GM21529 (cell line): ENCODE measurements around the gene USP27X.

ENCODE experiments used
- ATAC-seq: cut with Tn5 transposase; IDR thresholded peaks from one replicate; pipeline ENCODE4 v1.9.1; 2021; ENCODE audit not compliant: unreplicated experiment

The USP27X gene

DNA sequence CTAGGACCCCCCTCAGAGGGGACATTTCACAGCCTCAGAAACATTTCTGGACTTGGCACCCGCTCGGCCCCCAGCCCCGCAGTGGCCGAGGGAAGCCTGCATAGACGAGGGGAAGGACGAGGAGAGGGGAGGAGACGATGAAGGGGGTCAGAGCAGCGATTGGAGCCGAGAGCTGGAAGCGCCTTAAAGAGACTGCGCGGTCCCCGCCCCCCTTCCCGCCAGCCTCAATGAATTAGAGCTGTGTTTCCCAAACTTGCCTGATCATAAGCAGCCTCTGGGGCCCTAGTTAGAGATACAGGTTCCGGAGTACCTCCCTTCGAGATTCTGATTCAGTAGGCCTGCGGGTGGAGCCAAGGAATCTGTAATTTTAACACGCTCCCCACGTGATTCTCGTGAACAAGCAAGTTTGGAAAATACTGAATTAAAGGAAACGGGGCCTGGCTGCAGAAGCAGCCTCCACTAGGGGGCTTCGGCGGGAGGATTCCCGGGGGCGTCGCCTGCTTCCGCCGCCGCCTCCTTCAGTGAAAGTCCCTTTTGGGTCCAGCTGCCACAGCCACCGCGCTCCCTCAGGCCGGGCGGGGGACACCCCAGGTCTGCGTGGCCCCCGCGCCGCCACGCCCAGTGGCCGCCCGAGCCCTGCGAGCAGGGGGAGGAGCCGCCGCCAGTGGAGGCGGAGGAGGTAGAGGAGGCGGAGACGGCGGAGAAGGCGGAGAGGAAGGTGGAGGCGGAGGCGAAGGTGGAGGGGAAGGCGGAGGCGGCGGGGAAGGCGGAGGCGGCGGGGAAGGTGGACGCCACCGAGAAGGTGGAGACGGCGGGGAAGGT is at the start of gene USP27X:
Gene USP27X, plus strand, starts transcription at position 651 of the 822 bp plus-strand sequence. CDS start 824 bp downstream, outside the sequence.
- peak; percentile 90 for ATAC-seq

DNA sequence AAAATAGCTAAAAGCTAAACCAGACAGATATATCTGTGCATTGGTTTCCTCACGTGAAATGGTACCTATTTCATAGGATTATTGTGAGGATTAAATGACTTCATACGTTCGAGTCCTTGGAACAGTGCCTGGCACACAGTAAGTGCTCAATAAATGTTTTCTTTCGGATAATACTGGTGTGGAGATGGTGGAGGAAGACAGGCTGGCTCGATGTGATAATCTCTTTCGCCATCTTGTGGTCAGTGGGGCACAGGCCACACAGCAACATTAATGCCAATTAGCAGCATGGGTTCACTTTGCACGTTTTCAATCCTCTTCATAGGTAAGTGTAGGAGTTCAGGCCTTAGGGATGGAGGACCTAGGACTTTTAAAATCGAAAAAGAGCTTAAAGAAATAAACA is 40.9 kb upstream of the USP27X start:
- ATAC-seq, result peak; percentile 67

DNA sequence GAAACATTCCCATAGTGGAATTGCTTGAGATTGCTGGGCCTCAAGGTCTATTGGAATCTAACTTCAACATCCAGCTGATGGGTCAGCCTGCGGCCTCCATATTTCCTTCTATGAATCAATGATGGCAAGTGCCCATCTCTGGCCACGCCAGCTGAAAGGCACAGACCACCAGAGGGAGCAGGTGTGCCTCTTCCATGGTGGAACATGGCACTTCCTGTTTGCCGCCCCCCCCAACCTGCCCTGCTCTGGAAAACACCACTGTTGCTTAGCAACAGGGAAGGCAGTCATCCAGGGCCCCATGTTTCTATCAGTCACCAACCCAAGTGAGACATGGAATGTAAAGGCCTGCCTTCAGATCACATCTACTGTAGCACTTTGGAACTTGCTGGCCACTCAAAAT is 38.6 kb upstream of the USP27X start:
- ATAC-seq, result no peak

DNA sequence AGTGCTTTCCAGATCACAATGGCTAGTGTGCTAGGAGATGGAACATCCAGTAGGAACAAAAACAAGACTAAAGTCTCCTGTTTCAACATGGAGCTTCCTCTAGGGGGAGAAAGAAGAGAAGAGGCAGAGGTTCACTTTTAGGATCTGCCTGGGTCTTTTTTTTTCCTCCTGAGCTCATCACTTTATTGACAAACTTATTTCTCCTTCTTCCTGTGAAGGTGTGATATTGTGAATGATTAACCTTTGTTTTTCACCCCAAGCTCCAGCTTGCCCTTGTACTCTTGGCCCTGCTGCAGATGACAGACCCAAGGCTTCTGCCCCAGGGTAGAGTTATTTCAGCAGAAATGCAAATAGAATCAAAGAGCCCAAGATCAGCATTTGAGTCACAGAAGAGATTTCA is 36.7 kb upstream of the USP27X start:
- no peak for ATAC-seq

DNA sequence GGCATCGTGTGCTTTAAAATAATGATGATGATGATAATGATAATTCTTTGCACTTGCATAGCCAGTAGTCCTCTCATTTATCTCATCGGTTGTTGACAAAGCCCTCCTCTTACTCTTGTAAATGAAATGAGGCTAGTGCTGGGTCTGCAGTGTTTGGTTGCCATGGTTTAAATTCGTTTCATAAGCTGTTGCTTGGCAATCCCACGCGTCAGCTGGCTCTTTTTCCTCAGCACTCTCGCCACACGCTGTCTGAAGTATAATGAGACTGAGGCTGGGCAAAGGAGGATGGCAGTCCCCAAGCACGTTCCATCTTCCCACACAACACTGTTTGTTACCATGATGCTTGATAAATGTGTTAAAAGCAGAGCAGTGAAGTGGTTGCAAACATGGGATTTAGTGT is 34.7 kb upstream of the USP27X start:
- no peak for ATAC-seq

DNA sequence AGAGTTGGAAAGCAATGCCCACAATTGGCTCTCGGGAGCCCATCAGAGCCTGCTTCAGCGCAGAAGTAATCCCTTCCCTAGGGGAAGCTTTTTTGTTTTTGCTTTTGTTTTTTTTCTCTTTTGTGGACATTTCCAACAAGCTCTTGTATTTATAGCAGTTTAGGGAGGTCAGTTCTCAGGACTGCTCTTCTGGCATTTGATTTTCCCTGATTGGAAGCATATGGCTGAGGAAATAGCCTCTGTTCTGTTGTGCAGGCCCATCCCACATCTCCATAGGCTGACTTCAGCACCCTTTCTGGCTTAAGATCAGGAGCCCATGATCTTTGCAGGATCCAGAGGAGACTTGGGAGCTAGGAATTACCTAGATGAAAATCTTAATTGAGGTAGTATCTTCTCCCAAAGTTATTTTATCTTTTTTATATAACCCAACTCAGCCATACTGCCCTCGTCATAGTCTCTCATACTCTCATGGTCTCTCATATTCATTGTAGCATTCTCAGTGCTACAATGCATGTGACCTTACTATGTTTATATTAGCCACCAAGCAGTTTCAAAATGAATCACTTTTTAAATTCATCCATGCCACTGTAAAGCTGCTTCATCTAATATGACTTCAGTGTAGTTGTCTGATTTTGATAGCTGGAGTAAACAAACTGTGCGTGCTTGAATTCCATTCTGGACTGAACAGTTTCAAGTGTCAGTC is 33.4 kb upstream of the USP27X start:
- ATAC-seq, result no peak

DNA sequence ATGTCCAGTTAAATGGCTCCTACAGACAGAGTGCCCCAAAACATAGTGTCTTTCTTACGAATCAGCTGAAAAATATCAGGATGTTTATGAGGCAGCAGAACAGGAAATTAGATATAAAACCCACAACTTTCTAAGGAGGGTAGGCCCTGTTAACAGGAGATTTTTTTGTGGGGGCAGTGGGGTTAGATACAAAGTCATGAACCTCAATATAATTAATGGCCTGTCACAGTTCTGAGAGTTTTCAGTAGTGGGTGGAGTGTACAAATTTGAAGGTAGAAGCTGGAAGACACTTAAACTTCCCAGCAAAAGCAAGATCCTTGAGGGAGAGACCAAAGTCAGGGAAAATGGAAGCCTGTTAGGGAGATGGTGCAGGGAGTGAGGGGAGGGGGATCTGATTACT is 32.8 kb upstream of the USP27X start:
- no peak for ATAC-seq

DNA sequence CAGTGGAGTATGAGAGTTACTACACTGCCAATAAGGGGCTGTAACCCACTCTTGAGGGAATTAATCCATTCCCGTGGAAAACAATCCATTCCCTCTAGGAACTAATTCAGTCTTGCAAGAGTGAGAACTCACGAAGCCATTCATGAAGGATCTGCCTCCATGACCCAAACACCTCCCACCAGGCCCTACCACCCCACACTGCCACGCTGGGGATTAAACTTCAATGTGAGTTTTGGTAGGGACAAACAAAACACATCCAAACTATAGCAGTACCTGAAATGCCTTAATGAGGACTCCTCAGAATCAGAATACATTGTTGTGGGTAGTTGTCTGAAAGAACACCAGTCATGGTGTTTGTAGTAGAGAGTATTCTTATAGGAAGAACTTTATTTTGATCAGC is 31.0 kb upstream of the USP27X start:
- ATAC-seq, result no peak

DNA sequence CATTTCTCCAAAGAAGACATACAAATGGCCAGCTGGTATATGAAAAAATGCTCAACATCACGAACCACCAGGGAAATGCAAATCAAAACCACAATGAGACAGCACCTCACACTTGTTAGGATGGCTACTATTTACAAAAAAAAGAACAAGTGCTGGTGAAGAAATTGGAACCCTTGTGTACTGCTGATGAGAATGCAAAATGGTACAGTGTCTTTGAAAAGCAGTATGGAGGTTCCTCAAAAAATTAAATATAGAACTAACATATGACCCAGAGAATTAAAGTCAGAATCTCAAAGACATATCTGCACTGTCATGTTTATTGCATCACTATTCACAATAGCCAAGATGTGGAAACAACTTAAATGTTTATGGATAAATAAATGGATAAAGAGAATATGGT is 29.3 kb upstream of the USP27X start:
- no peak for ATAC-seq

DNA sequence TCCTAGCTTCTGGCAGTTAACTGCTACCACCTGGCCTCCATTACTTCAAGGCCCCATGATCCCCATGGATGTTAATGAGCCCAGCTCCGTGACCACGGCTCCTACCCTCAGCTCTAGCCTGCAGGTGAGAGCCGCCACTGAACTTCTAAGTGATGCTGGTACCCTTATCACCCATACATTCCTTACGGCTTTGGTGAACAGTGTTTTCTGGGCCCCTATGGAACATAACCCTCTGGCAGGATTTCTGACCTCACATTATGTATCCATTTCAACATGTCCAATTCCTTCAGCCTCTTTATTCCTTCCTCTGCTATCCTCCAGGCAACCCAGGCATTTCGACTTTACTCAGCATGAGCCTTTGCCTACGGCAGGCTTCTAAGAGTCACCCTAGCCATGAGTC is 25.6 kb upstream of the USP27X start:
- no peak for ATAC-seq

DNA sequence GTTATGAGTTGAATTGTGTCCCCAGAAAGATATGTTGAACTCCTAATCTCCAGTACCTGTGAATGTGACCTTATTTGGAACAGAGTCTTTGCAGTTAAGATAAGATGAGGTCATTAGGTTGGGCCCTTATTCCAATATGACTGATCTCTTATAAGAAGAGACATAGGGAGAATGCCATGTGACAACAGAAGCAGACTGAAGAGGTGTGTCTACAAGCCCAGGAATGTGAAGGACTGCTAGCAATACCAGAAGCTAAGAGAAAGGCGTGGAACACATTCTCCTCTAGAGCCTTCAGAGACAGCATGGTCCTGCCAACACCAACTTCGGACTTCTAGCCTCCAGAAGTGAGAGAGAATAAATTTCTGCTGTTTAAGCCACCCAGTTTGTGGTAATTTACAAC is 22.5 kb upstream of the USP27X start:
- ATAC-seq, result no peak

DNA sequence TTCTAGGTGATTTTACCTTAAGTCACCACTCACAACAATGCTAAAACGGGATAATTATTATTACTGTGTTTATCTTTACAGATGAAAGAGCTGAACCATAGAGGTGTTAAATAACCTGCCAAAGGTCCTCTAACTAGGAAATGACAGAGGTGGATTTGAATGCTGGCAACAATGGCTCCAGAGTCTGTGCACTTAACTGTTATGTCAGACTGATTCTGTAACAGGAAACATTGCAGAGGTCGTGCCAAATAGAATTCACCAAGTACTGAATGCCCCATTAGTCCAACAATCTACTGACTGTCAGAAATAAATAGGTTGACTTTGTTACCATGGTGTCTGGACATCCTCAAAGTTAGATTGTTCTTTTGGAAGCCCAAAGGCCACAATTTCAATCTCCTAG is 20.9 kb upstream of the USP27X start:
- ATAC-seq, result no peak

DNA sequence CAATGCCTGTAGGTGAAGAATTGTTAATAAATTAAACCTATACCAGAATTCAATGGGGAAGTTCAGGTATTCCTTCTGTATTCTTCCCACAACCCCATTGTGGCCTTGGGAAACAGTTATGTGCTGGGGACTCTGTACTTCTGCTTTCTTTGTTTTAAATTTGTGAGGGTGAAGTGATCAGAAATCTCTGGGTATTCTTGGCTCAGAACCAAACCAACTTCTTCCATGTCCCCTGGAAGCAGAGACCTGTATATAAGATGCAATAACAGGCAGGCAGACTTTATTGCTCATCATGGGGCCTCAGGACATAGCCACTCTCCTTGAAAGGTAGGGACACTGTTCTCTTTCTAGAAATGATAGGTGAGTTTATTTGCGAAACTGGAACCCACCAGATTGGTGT is 19.8 kb upstream of the USP27X start:
- no peak for ATAC-seq

DNA sequence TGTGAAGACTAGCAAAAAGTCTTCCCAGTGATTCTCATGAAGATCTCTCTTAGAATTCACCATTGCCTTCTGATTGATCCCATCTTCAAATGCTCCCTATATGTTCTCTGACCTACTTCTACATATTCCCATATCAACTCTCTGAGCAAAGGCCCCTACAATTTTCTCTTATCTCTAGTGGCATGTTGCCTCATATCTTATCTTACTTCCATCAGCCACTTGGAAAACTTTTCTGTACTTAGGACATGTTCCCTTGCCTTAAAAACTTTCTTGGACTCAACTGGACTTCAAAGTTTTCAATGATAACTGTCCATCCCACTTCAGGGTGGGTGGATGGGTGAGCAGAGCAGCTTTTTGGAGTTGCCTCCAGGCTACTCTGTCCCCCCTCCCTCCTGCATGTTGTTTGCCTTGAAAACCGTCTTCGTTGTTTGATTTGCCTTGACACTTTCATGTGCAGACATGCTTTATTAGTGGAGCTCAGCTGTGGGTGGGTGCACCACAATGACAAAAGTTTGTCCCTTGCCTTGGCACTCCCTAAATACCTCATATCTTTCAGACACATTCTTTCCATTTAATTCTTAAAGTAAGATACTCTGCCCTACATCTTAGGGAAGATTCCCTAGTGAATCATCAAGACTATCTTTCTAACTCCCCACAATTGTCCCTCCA is 18.3 kb upstream of the USP27X start:
- ATAC-seq, result no peak

DNA sequence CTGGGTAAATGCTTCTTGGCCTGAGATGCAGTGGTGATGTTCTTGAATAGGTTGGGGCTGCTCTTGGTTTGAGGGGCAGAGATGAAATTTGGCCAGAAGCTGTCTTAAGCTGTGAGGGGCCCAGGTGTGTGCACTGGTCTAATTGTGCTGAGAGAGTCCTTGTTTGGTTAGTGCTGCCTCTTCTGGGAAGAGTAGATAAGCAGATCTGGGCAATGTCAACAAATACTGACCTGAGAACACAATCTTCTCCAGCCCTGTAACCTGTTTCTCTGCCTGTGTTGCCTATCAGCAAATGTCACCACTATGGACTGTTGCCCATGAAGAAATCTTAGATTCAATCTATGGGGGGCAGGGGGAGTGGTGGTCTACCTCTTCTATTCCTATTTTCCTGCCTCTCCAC is 17.2 kb upstream of the USP27X start:
- ATAC-seq, result no peak

DNA sequence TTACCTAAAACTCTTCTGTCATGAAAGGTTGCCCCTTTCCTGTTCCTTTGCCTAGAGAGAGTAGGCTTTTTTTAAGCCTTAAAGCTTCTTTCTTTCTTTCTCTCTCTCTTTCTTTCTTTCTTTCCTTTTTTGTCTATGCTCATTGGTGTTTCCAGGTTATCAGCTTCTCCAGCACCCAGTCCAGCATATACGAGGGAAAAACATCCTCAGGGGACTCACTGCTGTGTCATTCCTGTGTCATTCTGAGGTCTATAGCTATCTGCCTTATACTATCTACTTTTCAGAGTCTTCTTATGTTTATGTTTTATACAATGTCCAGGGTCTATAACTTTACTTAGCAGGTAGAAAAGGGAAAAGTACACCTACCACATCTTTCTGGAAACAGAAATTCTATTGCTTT is 10.5 kb upstream of the USP27X start:
- no peak for ATAC-seq

DNA sequence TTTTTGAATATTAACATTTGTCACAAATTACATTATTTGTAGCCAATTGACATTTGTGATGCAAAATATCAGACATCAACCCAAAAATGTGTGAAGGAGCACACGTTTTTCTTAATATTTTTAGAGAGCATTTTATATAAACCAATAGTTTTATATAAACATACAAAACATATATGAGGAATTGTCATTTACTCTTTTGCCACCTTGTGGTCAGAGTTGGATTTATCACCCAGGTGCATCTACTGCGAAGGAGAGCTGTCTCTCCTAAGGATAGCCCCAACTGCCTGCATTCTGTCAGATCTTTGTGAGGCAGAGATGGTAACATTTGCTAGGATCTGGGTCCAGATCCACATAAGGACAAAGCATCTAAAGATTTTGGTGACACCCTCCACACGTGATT is 2.5 kb upstream of the USP27X start:
- ATAC-seq, result no peak

DNA sequence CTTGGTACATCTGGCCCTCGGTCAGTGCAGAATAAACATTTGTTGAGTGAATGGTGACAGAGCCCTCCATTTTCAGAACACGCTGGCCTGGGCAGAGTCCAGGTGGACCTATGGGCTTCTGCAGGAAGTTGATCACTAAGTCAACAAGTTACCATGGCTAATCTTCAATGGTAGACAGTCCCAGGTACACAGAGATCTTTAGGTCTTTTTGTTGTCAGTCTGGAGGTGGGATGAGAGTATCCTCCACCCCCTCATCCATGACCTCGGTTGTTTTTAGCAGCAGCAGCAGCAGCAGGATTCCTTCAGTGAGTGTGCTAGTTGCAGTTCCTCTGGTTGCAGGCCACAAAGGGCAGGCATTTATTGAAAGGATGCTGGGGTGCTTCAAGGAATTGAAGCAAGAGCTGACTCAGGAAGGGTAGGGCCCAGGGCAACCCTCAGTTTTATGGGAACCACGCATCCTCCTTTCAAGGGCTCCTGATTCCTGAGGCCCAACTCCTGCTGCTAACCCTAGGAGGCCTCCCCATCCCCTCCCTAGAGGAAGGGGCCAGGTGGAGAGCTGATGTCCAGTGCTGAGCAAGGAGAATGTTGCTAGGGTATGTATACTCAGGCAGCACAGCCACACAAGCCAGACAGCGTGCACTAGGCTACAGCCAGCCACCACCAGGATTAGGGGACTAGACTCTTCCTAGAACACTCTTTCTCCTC is 1.7 kb upstream of the USP27X start:
- ATAC-seq, result no peak

DNA sequence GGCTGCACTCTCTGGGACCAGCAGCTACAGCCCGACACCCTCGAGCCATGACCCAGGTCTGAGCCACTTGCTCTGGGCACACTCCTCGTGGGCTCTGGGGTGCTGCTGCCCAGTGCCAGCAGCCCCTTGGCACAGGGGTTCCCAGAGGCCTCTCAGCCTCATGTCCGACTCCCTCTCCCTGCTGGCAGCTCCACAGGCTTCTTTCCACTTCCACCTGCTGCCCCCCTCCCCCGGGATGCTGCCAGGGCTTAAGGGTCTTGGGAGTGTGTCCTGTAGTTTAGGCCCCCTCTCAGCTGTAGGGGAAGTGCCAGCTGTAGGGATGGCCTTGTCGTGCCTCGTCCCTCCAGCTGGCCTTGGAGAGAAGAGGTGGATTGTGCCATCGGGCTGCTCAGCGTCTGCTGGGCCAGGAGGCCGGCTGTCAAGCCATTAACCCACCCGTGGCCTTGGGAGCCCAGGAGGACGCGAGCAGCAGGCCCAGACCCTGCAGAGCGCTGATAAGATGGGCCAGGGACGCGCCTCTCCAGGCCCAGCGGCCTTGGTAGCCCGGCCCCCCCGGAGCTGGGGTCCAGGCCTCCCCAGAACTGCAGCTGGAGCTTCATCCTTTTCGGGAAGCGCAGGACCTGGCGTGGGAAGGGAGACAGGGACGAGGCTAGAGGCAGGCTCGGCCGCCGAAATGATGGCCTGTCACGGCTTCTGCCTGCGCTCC is 1.0 kb upstream of the USP27X start:
- no peak for ATAC-seq

DNA sequence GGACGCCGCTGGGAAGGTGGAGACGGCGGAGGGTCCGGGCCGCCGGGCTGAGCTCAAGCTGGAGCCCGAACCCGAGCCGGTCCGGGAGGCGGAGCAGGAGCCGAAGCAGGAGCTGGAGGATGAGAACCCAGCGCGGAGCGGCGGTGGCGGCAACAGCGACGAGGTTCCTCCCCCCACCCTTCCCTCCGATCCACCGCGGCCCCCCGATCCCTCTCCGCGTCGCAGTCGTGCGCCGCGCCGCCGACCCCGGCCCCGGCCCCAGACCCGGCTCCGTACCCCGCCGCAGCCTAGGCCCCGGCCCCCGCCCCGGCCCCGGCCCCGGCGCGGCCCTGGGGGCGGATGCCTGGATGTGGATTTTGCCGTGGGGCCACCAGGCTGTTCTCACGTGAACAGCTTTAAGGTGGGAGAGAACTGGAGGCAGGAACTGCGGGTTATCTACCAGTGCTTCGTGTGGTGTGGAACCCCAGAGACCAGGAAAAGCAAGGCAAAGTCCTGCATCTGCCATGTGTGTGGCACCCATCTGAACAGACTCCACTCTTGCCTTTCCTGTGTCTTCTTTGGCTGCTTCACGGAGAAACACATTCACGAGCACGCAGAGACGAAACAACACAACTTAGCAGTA is 483 bp downstream of the USP27X start:
- ATAC-seq, result peak; percentile 16
